Measurements from ENCODE around the gene KDM5C.

The KDM5C gene

DNA sequence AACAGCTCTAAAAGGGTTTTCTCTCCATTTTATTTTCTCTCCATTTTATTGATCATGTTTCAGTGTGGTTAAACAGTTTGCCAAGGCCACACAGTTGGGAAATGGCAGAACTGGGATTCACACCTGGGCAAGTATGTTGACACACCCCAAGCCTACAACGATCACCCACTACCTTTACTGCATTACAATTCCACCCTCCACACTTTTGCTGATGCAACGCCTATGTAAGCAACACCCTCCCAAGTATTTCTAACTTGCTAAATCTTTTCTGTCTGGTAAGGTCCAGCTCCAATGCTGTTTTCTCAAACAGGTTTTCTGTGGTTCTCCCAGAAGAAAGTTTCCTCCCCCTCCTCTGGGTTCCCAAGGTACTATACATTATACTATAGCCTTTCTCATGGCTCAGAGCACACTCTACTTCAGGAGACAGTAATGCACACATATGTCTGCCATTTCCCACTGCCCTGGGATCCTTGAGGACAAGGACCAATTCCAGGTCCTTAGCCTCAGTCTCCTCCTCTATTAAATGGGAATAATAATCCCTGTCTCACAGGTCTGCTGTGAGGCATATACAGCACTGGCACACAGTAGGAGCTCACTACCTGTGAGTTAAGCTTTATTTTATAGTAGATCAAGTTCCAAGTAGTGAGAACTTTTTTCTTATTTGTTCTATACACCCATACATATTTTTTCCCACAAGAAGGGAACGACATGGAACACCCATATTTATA is 28.4 kb upstream of the KDM5C start:
- no peaks in the 10 kb centered on the region for H3K9me3 ChIP-seq
- H3K27me3 ChIP-seq, result peaks cover 63% of the 10 kb centered on the region
- TF ChIP-seq Cebpa-rat (IDR thresholded peaks at IDR 0.05), result no peak
- no peak overlapping the region for H3K4me3 ChIP-seq
- no peak overlapping the region for H3K9ac ChIP-seq
- H3K27ac ChIP-seq, result no peak overlapping the region
- H3K4me1 ChIP-seq, result peaks cover 20% of the 10 kb centered on the region
- peaks cover 22% of the 10 kb centered on the region; the same call in 1 of the 2 replicates for H4K20me1 ChIP-seq
- H3K4me2 ChIP-seq, result no peak overlapping the region
- no peaks in the 10 kb centered on the region; the same call in 1 of the 2 replicates for H3K36me3 ChIP-seq

DNA sequence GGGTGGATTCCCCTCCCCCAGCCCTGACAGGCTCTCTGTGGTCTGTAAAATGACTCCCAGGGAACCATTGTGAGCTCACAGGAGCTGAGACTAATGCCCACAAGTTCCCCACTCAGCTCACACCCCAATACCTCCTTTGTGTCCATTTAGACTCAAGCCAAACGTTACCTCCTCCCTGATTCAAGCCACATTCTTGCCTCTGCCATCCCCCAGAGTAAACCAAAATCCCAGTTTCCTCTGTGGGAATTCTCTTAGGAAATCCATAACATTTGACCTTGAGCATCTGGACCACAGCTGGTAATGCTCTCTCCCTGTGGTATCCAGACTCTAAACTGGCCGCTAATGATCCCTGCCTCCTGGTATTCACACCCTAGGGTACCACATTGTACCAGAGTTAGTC is 26.3 kb upstream of the KDM5C start:
- Histone ChIP-seq H3K27me3 (peaks cover 76% of the 10 kb centered on the region), H3K36me3 (no peaks in the 10 kb centered on the region; the same call in 1 of the 2 replicates), H3K4me1 (peaks cover 14% of the 10 kb centered on the region), H3K4me3 (no peak overlapping the region), H3K4me2 (no peak overlapping the region), H3K27ac (no peak overlapping the region), H4K20me1 (peaks cover 19% of the 10 kb centered on the region; the same call in 1 of the 2 replicates), H3K9ac (no peak overlapping the region), H3K9me3 (no peaks in the 10 kb centered on the region)
- TF ChIP-seq Cebpa-rat (IDR thresholded peaks at IDR 0.05), result no peak

DNA sequence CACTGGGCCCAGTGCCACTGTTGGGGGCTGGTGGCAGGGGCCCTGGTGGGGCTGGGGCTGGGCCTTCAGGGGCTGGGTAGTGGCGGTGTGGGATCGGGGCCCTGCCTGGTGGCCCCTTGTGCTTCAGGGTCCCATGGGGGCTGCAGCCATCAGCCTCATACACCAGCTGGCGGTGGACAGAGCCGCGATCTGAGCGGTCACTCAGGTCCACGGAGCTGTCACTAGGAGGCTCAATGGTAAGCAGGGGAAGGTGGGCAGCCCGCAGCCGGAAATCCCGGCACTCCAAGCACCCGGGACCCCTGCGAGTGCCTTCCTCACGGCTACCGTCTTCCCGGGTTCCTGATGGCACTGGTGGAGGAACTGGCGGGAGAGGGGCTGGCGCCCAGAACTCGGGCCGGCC is 25.5 kb upstream of the KDM5C start:
- Histone ChIP-seq H3K36me3 (no peaks in the 10 kb centered on the region; the same call in 1 of the 2 replicates), H3K9me3 (no peaks in the 10 kb centered on the region), H3K4me1 (peaks cover 12% of the 10 kb centered on the region), H3K9ac (no peak overlapping the region), H3K27me3 (peaks cover 78% of the 10 kb centered on the region), H4K20me1 (peaks cover 19% of the 10 kb centered on the region; the same call in 1 of the 2 replicates), H3K4me2 (no peak overlapping the region), H3K27ac (no peak overlapping the region), H3K4me3 (no peak overlapping the region)
- no peak for TF ChIP-seq Cebpa-rat (IDR thresholded peaks at IDR 0.05)

DNA sequence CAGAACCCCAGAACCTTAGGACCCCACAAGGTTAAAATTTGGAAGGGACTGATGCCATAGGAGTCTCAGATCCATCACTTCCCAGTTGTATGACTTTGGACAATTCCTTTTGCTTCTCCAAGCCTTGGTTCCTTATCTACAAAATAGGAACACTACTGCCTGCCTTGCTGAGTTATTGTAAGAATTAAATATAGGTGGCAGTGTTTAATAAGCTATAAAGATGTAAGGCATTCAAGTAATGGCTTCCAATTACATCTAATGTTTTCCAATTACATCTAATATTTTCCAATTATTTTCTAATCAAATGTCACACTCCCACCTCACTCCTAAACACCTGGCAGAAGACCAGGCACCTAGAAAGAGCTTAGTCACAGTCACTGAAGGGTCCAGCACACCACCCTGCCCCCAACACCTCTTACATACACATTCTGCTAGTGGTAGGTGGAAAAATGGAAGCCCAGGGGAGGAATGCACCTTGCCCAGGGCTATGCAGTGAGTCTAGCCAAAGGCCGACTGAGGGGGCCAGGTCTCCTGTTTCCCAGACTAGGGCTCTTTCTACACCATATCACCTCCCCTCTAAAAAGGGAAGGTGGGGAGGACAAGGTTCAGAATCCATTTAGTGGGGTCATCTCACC is 24.5 kb upstream of the KDM5C start:
- Histone ChIP-seq H3K9ac (no peak overlapping the region), H3K4me1 (peaks cover 1% of the 10 kb centered on the region; the same call in 1 of the 2 replicates), H3K27me3 (peaks cover 72% of the 10 kb centered on the region), H3K4me2 (no peak overlapping the region), H3K27ac (no peak overlapping the region), H3K9me3 (no peaks in the 10 kb centered on the region), H3K4me3 (no peak overlapping the region), H4K20me1 (peaks cover 19% of the 10 kb centered on the region; the same call in 1 of the 2 replicates), H3K36me3 (no peaks in the 10 kb centered on the region; the same call in 1 of the 2 replicates)
- TF ChIP-seq Cebpa-rat (IDR thresholded peaks at IDR 0.05), result no peak

DNA sequence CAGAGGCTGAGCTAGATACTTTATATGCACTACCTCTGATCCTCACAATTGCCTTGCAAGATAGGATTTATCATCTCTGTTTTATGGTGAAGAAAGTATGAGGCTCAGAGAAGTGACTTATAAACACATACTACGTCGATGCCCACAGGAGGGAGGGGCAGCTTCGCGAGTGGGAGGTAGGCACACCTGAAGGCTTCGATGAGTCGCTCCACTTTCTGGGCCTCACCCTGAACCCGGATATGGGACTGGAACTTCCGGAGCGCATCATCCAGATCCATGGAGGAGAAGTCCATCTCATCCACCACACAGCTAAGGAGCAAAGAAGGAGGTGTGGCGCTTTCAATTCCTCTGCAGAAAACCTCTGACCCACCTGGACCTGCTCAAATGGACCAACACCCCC is 22.9 kb upstream of the KDM5C start:
- no peak for TF ChIP-seq Cebpa-rat (IDR thresholded peaks at IDR 0.05)

DNA sequence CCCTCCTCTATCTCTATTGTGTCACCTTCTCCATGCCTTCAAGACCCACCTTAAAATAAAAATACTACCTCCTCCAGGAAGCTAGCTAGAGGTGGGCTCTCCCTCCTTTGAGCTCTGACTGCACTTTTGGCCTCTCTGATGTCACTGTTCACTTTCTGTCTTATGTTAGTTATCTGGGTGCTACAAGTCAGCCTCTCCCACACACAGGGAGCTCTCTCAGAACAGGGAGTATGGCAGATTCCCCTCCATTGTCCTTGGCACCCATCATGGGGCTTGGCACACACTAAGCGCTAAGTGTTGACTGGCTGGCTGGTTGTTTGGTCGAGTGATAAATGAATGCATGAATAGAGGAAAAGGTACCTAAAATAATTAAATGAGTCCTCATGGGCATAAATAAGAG is 21.2 kb upstream of the KDM5C start:
- no peak overlapping the region for H3K27ac ChIP-seq
- peaks cover 50% of the 10 kb centered on the region for H3K27me3 ChIP-seq
- peaks cover 19% of the 10 kb centered on the region; the same call in 1 of the 2 replicates for H4K20me1 ChIP-seq
- no peak for TF ChIP-seq Cebpa-rat (IDR thresholded peaks at IDR 0.05)
- no peak overlapping the region for H3K9ac ChIP-seq
- H3K4me1 ChIP-seq, result no peaks in the 10 kb centered on the region
- H3K4me2 ChIP-seq, result no peak overlapping the region
- no peaks in the 10 kb centered on the region for H3K9me3 ChIP-seq
- peaks cover 5% of the 10 kb centered on the region; the same call in 1 of the 2 replicates for H3K36me3 ChIP-seq
- H3K4me3 ChIP-seq, result no peak overlapping the region

More for the DNA sequence above, 22.9 kb upstream of the KDM5C start:
- H3K9ac ChIP-seq, result no peak overlapping the region
- H3K9me3 ChIP-seq, result no peaks in the 10 kb centered on the region
- peaks cover 19% of the 10 kb centered on the region; the same call in 1 of the 2 replicates for H4K20me1 ChIP-seq
- no peaks in the 10 kb centered on the region for H3K4me1 ChIP-seq
- no peak overlapping the region for H3K4me2 ChIP-seq
- H3K27me3 ChIP-seq, result peaks cover 65% of the 10 kb centered on the region
- no peak overlapping the region for H3K27ac ChIP-seq
- H3K4me3 ChIP-seq, result no peak overlapping the region
- H3K36me3 ChIP-seq, result peaks cover 4% of the 10 kb centered on the region; the same call in 1 of the 2 replicates

DNA sequence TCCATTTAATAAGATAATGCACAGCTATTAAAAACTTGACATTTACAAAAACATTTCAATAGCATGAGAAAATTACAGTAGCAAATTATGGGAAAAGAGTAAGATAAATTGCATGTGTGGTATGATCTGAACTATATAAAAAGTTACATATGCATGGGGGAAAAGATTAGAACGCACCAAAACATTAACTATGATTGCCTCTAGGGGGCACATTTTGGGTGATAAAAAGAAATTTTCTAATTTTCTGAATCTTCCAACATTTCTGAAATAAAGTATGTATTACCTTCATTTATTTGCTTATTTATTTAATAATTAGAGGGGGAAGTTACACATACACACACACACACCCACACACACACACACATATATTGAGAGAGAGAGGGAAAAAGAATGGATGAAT is 19.6 kb upstream of the KDM5C start:
- no peak overlapping the region for H3K4me3 ChIP-seq
- H3K36me3 ChIP-seq, result peaks cover 5% of the 10 kb centered on the region; the same call in 1 of the 2 replicates
- peaks cover 36% of the 10 kb centered on the region for H3K27me3 ChIP-seq

DNA sequence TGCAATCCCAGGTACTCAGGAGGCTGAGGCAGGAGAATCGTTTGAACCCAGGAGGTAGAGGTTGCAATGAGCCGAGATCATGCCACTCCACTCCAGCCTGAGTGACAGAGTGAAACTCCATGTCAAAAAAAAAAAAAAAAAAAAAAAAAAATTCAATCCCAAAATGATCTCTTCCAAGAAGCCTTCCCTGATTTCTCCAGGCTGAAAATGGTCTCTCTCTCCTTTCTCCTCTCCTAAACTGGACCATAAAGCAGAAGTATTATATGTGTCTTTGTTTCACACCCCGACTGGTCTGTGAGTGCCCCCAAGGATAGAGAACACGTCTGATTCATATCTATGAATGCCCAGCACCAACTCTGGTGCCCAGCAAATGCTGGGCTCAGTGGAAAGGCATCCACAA is 17.3 kb upstream of the KDM5C start:
- H3K4me3 ChIP-seq, result no peak overlapping the region
- no peak overlapping the region for H3K27ac ChIP-seq
- H3K27me3 ChIP-seq, result peaks cover 32% of the 10 kb centered on the region
- H3K36me3 ChIP-seq, result peaks cover 5% of the 10 kb centered on the region; the same call in 1 of the 2 replicates
- H3K4me2 ChIP-seq, result no peak overlapping the region
- H4K20me1 ChIP-seq, result no peaks in the 10 kb centered on the region; the same call in 1 of the 2 replicates
- H3K9ac ChIP-seq, result no peak overlapping the region
- H3K4me1 ChIP-seq, result peaks cover 5% of the 10 kb centered on the region; the same call in 1 of the 2 replicates
- no peaks in the 10 kb centered on the region for H3K9me3 ChIP-seq
- TF ChIP-seq Cebpa-rat (IDR thresholded peaks at IDR 0.05), result no peak

More for the DNA sequence above, 19.6 kb upstream of the KDM5C start:
- Histone ChIP-seq H3K27ac (no peak overlapping the region), H3K4me1 (peaks cover 5% of the 10 kb centered on the region; the same call in 1 of the 2 replicates), H3K9ac (no peak overlapping the region), H3K4me2 (no peak overlapping the region), H4K20me1 (peaks cover 9% of the 10 kb centered on the region; the same call in 1 of the 2 replicates), H3K9me3 (no peaks in the 10 kb centered on the region)
- TF ChIP-seq Cebpa-rat (IDR thresholded peaks at IDR 0.05), result no peak

DNA sequence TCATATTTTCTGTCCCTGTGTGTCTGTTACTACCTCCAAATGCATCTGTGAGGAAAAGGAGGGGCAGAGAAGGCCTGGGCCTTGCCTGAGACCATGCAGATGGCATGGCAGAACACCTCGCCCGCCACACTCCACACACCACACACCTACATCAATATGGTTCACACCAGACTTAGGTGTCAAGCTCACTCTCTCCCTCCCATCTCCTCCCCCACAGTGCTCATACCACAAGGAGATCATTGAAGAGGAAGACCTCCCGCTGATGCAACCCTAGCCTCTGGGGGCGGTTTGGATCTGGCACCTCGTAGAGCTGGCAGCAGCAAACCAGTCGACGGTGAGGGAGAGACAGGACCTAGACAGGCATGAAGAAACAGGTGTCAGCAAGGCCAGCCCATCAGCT is 16.6 kb upstream of the KDM5C start:
- Histone ChIP-seq H3K4me2 (no peak overlapping the region), H3K36me3 (peaks cover 5% of the 10 kb centered on the region; the same call in 1 of the 2 replicates), H3K4me1 (peaks cover 5% of the 10 kb centered on the region; the same call in 1 of the 2 replicates), H3K4me3 (no peak overlapping the region), H3K9me3 (no peaks in the 10 kb centered on the region), H3K27ac (no peak overlapping the region), H4K20me1 (no peaks in the 10 kb centered on the region), H3K9ac (no peak overlapping the region), H3K27me3 (peaks cover 32% of the 10 kb centered on the region)
- no peak for TF ChIP-seq Cebpa-rat (IDR thresholded peaks at IDR 0.05)

DNA sequence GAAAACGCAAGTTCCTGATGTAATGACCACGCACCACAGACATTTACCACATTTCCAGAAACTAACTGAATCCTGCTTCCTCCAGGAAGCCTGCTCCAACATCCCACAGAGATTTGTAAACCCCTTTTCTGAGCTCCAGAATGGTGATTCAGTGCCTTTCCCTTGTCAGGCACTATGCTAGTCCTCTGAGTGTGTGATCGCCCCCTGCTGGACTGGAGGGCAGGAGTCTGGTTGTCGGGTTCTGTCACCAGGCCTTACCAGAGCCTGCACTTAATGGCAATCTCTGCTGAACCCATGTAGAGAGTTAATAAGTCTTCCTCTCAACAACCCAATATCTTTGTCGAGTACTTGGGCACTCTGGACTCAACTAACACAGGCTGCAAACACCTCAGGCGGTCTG is 14.5 kb upstream of the KDM5C start:
- no peak overlapping the region for H3K9ac ChIP-seq
- H3K36me3 ChIP-seq, result peaks cover 5% of the 10 kb centered on the region; the same call in 1 of the 2 replicates
- no peak overlapping the region for H3K4me3 ChIP-seq
- H3K9me3 ChIP-seq, result no peaks in the 10 kb centered on the region
- H3K4me1 ChIP-seq, result peaks cover 5% of the 10 kb centered on the region; the same call in 1 of the 2 replicates
- no peak overlapping the region for H3K4me2 ChIP-seq
- H3K27me3 ChIP-seq, result peaks cover 37% of the 10 kb centered on the region
- no peak overlapping the region for H3K27ac ChIP-seq
- peaks cover 7% of the 10 kb centered on the region; the same call in 1 of the 2 replicates for H4K20me1 ChIP-seq
- no peak for TF ChIP-seq Cebpa-rat (IDR thresholded peaks at IDR 0.05)
